Common myeloid progenitor, CD34-positive (primary cell): ENCODE data around the gene SATB1.

Experiments
- CTCF ChIA-PET: fragments of 350-600 bp; sonication (Branson Sonifier 250); formaldehyde crosslinking; loops from one replicate; lab custom pipeline; 2021; ENCODE audit warnings: antibody characterized with exemption; lab: Charles Lee
- POLR2A ChIA-PET: fragments of 350-600 bp; sonication (Branson Sonifier 250); formaldehyde crosslinking; loops from one replicate; lab custom pipeline; 2021; ENCODE audit warnings: antibody characterized with exemption; lab: Charles Lee
- DNase-seq, 3 donors: peaks; one replicate each; pipeline versions ENCODE4 v3.0.0 to v3.0.0-alpha.2; 2013
- H3K27ac ChIP-seq, 2 experiments: 1 replicate in 1 of 2; 2 replicates in 1 of 2; pipeline ENCODE4 v1.7.0; 2013; ENCODE audit warnings: inconsistent platforms in 2 of 2, low read length in 2 of 2, mild to moderate bottlenecking in 2 of 2, low read depth in 1 of 2, moderate library complexity in 1 of 2; ENCODE audit not compliant: severe bottlenecking in 2 of 2, insufficient read depth in 1 of 2, poor library complexity in 1 of 2
- H3K27me3 ChIP-seq, 5 experiments: replicated peaks in 2 of 5; 1 replicate in 3 of 5; 2 replicates in 2 of 5; pipeline versions ENCODE4 v1.6.1 to v1.7.0; 2013; ENCODE audit warnings: low read length in 4 of 5, mild to moderate bottlenecking in 2 of 5, moderate library complexity in 2 of 5, inconsistent platforms in 1 of 5; ENCODE audit not compliant: insufficient read depth in 5 of 5, control insufficient read depth in 4 of 5
- H3K36me3 ChIP-seq, 4 experiments: 1 replicate in 2 of 4; 2 replicates in 2 of 4; pipeline versions ENCODE4 v1.6.1 to v1.7.0; 2013; ENCODE audit warnings: low read length in 3 of 4, control low read depth in 1 of 4, mild to moderate bottlenecking in 1 of 4; ENCODE audit not compliant: control insufficient read depth in 4 of 4, insufficient read depth in 4 of 4
- H3K4me1 ChIP-seq, 4 experiments: 1 replicate in 3 of 4; 2 replicates in 1 of 4; pipeline versions ENCODE4 v1.6.1 to v1.7.1; 2013; ENCODE audit warnings: low read length in 3 of 4, mild to moderate bottlenecking in 3 of 4, control low read depth in 1 of 4, inconsistent platforms in 1 of 4, moderate library complexity in 1 of 4; ENCODE audit not compliant: control insufficient read depth in 4 of 4, insufficient read depth in 4 of 4; ENCODE audit errors: control extremely low read depth in 1 of 4
- H3K4me3 ChIP-seq, 7 experiments: 1 replicate in 4 of 7; 2 replicates in 3 of 7; pipeline versions ENCODE4 v1.5.1 to v1.7.0; 2013; ENCODE audit warnings: mild to moderate bottlenecking in 7 of 7, low read length in 6 of 7, moderate library complexity in 6 of 7, inconsistent platforms in 2 of 7, low read depth in 2 of 7, control low read depth in 1 of 7; ENCODE audit not compliant: insufficient read depth in 4 of 7, control insufficient read depth in 1 of 7; ENCODE audit errors: extremely low read depth in 1 of 7
- H3K9me3 ChIP-seq, 5 experiments: 1 replicate in 4 of 5; 2 replicates in 1 of 5; pipeline versions ENCODE4 v1.6.1 to v1.7.1; 2013; ENCODE audit warnings: low read length in 4 of 5, mild to moderate bottlenecking in 2 of 5, inconsistent platforms in 1 of 5, low read depth in 1 of 5, moderate library complexity in 1 of 5; ENCODE audit not compliant: control insufficient read depth in 4 of 5, insufficient read depth in 2 of 5; ENCODE audit errors: control extremely low read depth in 1 of 5
- WGBS: methylation state at CpG from one replicate; pipeline ENCODE4 v1.1.5; 2013; ENCODE audit not compliant: insufficient coverage; 5-methylcytosine and 5-hydroxymethylcytosine counted together

Gene SATB1

GRCh38 chr3:18425641-18426257 is 610 bp upstream of the SATB1 start:
- Histone ChIP-seq H3K4me1 (peaks cover 15 to 53% (median 25%) of the 10 kb centered on the region in 4 experiments), H3K9me3 (no peaks in the 10 kb centered on the region), H3K36me3 (peaks cover 0 to 2% (median under 1%) of the 10 kb centered on the region in 4 experiments), H3K4me3 (peak overlapping the region; percentile 77 to 97 (median 95)), H3K27ac (peak overlapping the region; percentile 66 to 93), H3K27me3 (no peaks in the 10 kb centered on the region)
- ChIA-PET POLR2A (interaction anchor here (0.6 to 1.7 kb wide), 2 partner anchors 19 to 510 kb away, joined by 4 to 6 read pairs; no protein-coding TSS in a partner anchor), CTCF (interaction anchor here (1.4 kb wide), 1 partner anchor 19 kb away, joined by 4 read pairs; no protein-coding TSS in a partner anchor)
- peak; percentile 82 to 94 (median 93) for DNase-seq
- 0% methylated on average over 22 of the region's 47 CpGs for WGBS

- H3K9me3 ChIP-seq: no peaks in the 10 kb centered on the region
- H3K27me3 ChIP-seq: no peaks in the 10 kb centered on the region
- peak overlapping the region; percentile 88 to 93 for H3K27ac ChIP-seq
- H3K4me1 ChIP-seq: peaks cover 7 to 39% (median 25%) of the 10 kb centered on the region in 4 experiments
- ChIA-PET CTCF (interaction anchor here (1.4 kb wide), 1 partner anchor 20 kb away, joined by 4 read pairs; no protein-coding TSS in a partner anchor), POLR2A (no interaction called here)
- no peak for DNase-seq
- peaks cover 7 to 16% (median 12%) of the 10 kb centered on the region in 4 experiments for H3K36me3 ChIP-seq
- peak overlapping the region; percentile 77 to 97 (median 95) for H3K4me3 ChIP-seq
- WGBS: 0% methylated on average over 7 of the region's 27 CpGs
Measured at GRCh38 chr3:18424213-18424728, 868 bp downstream of the SATB1 start.

- H3K4me1 ChIP-seq: peaks cover 6 to 37% (median 26%) of the 10 kb centered on the region in 4 experiments
- DNase-seq: peak in 2 of 3 donors; percentile 73 to 81
- H3K36me3 ChIP-seq: peaks cover 7 to 23% (median 17%) of the 10 kb centered on the region in 4 experiments
- ChIA-PET POLR2A (interaction anchor here (0.6 to 1.9 kb wide), 2 partner anchors 21 to 296 kb away, joined by 4 to 6 read pairs; no protein-coding TSS in a partner anchor), CTCF (interaction anchor here (1.4 to 2.9 kb wide), 5 partner anchors 14 to 46 kb away, joined by 3 to 11 read pairs (median 4); no protein-coding TSS in a partner anchor)
- peak overlapping the region; percentile 77 to 97 (median 95) for H3K4me3 ChIP-seq
- no peaks in the 10 kb centered on the region for H3K9me3 ChIP-seq
- no peaks in the 10 kb centered on the region for H3K27me3 ChIP-seq
- H3K27ac ChIP-seq: peak overlapping the region; percentile 61 to 93
- 6% methylated on average over 11 of the region's 22 CpGs for WGBS
Measured at GRCh38 chr3:18423401-18424212, 1.5 kb downstream of the SATB1 start.

DNA sequence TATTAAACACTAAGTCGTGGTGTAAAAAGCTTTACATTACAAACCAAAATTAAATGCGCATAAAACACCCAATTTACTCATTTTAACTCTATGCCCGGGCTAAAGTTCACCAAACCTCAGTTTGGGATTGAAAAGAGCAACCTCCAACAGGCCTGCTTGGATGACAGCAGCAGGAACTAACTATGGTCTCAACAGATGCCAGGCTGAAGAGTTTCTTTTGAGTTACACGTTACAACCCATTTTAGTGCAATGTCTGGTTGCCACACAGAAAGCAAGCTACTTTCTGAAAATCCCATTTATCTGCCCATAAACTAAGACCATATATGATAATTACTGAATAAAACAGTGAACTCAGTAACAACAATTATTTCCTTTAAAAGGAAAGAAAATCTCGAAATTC is 2.2 kb downstream of the SATB1 start:
- Histone ChIP-seq H3K27ac (peak overlapping the region; percentile 23 to 93), H3K9me3 (no peaks in the 10 kb centered on the region), H3K4me1 (peaks cover 6 to 37% (median 26%) of the 10 kb centered on the region in 4 experiments), H3K4me3 (peak overlapping the region in 6 of 7 experiments; percentile 77 to 97 (median 96)), H3K27me3 (no peaks in the 10 kb centered on the region), H3K36me3 (peaks cover 9 to 28% (median 21%) of the 10 kb centered on the region in 4 experiments)
- POLR2A ChIA-PET: interaction anchor here (0.6 to 1.9 kb wide), 2 partner anchors 22 to 296 kb away, joined by 4 to 6 read pairs; no protein-coding TSS in a partner anchor
- DNase-seq: peak in 2 of 3 donors; percentile 28 to 40
- CTCF ChIA-PET: interaction anchor here (1.4 to 2.9 kb wide), 6 partner anchors 15 to 47 kb away, joined by 3 to 11 read pairs (median 4); no protein-coding TSS in a partner anchor
- WGBS: 36% methylated on average over 4 of the region's 5 CpGs

DNA sequence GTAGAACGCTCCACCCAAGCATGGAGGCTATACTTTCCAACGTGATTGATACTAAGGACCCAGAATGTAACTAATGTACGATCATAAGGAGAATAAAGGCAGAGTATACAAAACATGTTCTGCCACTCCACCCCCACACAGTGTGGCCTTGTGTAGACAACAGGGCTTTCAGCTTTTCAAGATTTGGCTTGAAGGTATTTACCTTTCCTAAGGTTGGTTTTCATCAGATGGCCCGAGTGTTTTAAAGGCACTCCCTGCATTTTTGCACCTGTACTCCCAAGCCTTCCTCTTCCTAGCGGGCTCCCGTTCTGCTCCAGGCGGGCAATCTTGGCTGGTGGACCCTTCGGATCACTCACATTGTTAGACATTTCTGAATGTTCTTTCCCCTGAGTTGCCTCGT is 4.6 kb downstream of the SATB1 start:
- Histone ChIP-seq H3K36me3 (peaks cover 16 to 52% (median 37%) of the 10 kb centered on the region in 4 experiments), H3K4me1 (peaks cover 6 to 23% (median 15%) of the 10 kb centered on the region in 4 experiments), H3K27me3 (no peaks in the 10 kb centered on the region), H3K9me3 (no peaks in the 10 kb centered on the region), H3K4me3 (no peak overlapping the region), H3K27ac (no peak overlapping the region)
- CTCF ChIA-PET: interaction anchor here (1.1 to 1.7 kb wide), 3 partner anchors 13 to 31 kb away, joined by 3 to 5 read pairs (median 4); no protein-coding TSS in a partner anchor
- 97% methylated on average over 8 of the region's 9 CpGs for WGBS
- no peak for DNase-seq
- POLR2A ChIA-PET: no interaction called here

DNA sequence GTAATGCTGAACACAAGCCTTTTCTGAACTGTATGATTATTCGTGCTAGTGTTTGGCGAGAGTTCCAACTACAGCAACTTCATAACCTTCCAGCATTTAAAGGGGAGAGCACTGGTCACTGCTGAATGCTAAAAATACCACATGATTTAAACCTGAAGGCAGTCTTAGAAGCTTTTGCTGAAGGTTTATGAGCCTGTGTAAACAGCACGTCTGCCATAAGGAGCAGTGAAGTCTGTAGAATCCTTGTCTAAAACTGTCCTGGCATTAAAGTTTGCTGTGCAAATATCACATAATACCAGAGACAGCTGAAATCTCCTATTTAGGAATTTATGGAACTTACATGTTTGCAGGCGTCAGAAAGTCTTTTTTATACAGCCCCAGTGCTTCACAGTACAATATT is 5.9 kb downstream of the SATB1 start:
- WGBS: no CpG with 5 or more reads among the region's 4 CpGs
- Histone ChIP-seq H3K4me1 (peaks cover 6 to 22% (median 14%) of the 10 kb centered on the region in 4 experiments), H3K36me3 (peaks cover 16 to 65% (median 47%) of the 10 kb centered on the region in 4 experiments), H3K9me3 (no peaks in the 10 kb centered on the region), H3K27ac (no peak overlapping the region), H3K27me3 (no peaks in the 10 kb centered on the region), H3K4me3 (no peak overlapping the region)
- ChIA-PET CTCF (interaction anchor here (0.9 to 1.1 kb wide), 2 partner anchors 13 to 17 kb away, joined by 3 to 5 read pairs; no protein-coding TSS in a partner anchor), POLR2A (no interaction called here)
- DNase-seq: no peak
